Mucosa of descending colon (tissue), 3 donors: Measurements from ENCODE around the gene C10orf67. TPM values are rescaled to one million over a fixed set of nuclear protein-coding genes. Genes with fewer than 3 reads are reported as not detected.
A peak's percentile ranks its signal among the peaks of the same experiment; 100 is the strongest.
"Not testable (repeated sequence)": the region's sequence is repeated elsewhere in the genome, so short reads cannot be mapped to it uniquely, and the experiment has no call there.

Experiments used
- ATAC-seq: fragments of 200-7000 bp; cut with Tn5 transposase; one replicate; pipeline ENCODE4 v1.9.1; 2020; ENCODE audit warnings: mild to moderate bottlenecking, moderate library complexity
- DNase-seq, 3 donors: peaks; one replicate each; pipeline ENCODE4 v3.0.0-alpha.2; 2020
- H3K36me3 ChIP-seq: fragments of 200-600 bp; one replicate; pipeline ENCODE4 v1.8.0; 2021; ENCODE audit warnings: low read depth, mild to moderate bottlenecking
- H3K4me1 ChIP-seq: fragments of 200-600 bp; one replicate; pipeline ENCODE4 v1.8.0; 2021; ENCODE audit warnings: low read depth, mild to moderate bottlenecking
- H3K4me3 ChIP-seq: fragments of 200-600 bp; one replicate; pipeline ENCODE4 v1.8.0; 2021; ENCODE audit warnings: mild to moderate bottlenecking
- H3K9me3 ChIP-seq: fragments of 200-600 bp; one replicate; pipeline ENCODE4 v1.8.0; 2021; ENCODE audit warnings: mild to moderate bottlenecking
- intact Hi-C, 2 donors: fragments of 100-400 bp; cut with DNase I in 1 of 2; cut with micrococcal nuclease in 1 of 2; formaldehyde crosslinking; loops; one replicate each; pipeline versions ENCODE4 v1.11.0 to v1.11.1; 2022; cut with DNase I, micrococcal nuclease
- total RNA-seq, 3 donors: library from RNA; stranded (reverse); fragmentation: NEBNext Ultra II Directional in 2 of 3; extraction: Animal tissue kit (Norgen Biotek cat#: 25700) in 2 of 3; gene quantifications; one replicate each; pipeline versions ENCODE4 v1.2.1 to v1.2.4, GENCODE V29; 2021 to 2023
- TF ChIP-seq, protein P1 (sequence below): fragments of 200-600 bp; IDR thresholded peaks from one replicate; pipeline ENCODE4 v1.8.0; 2022; ENCODE audit warnings: antibody characterized with exemption, mild to moderate bottlenecking
- donor health status: DM: no; HTN: no; CAD: no; lungs with moderate emphysema.
- donor health status: DM: no; HTN: no; CAD: no.
- donor health status: DM: no; HTN: yes; CAD: no.

C10orf67 gene
- total RNA-seq, 3 donors from 2014 or later, result not detected

- no peaks in the 10 kb centered on the region for H3K36me3 ChIP-seq
- H3K4me3 ChIP-seq, result no peak overlapping the region
- H3K4me1 ChIP-seq, result peaks cover 5% of the 10 kb centered on the region
- DNase-seq, result no peak
- no peak for ATAC-seq
- TF ChIP-seq, protein P1, sequence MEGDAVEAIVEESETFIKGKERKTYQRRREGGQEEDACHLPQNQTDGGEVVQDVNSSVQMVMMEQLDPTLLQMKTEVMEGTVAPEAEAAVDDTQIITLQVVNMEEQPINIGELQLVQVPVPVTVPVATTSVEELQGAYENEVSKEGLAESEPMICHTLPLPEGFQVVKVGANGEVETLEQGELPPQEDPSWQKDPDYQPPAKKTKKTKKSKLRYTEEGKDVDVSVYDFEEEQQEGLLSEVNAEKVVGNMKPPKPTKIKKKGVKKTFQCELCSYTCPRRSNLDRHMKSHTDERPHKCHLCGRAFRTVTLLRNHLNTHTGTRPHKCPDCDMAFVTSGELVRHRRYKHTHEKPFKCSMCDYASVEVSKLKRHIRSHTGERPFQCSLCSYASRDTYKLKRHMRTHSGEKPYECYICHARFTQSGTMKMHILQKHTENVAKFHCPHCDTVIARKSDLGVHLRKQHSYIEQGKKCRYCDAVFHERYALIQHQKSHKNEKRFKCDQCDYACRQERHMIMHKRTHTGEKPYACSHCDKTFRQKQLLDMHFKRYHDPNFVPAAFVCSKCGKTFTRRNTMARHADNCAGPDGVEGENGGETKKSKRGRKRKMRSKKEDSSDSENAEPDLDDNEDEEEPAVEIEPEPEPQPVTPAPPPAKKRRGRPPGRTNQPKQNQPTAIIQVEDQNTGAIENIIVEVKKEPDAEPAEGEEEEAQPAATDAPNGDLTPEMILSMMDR, result no peak
- intact Hi-C loops, result no loop called here
- no peaks in the 10 kb centered on the region for H3K9me3 ChIP-seq
Measured at GRCh38 chr10:23373156-23373555, 28.6 kb upstream of the C10orf67 start.

DNA sequence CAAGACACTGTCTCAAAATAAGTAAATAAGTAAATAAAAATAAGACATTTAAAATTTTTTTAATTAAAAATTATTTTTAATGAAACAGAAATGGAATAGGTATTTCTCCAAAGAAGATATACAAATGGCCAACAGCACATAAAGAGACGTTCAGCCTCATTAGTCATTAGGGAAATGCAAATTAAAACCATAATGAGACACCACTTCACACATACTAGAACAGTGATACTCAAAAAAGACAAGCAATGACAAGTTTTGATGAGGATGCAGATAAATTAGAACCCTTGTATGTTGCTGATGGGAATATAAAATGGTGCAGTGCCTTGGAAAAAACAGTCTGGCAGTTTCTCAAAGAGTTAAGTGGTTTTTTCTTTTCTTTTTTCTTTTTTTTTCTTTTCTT, 26.5 kb upstream of the C10orf67 start:
- Histone ChIP-seq H3K4me3 (no peak overlapping the region), H3K4me1 (peaks cover 5% of the 10 kb centered on the region), H3K9me3 (no peaks in the 10 kb centered on the region), H3K36me3 (no peaks in the 10 kb centered on the region)
- DNase-seq, result no peak
- ATAC-seq, result no peak
- TF ChIP-seq, protein P1, result no peak
- intact Hi-C loops, result no loop called here

DNA sequence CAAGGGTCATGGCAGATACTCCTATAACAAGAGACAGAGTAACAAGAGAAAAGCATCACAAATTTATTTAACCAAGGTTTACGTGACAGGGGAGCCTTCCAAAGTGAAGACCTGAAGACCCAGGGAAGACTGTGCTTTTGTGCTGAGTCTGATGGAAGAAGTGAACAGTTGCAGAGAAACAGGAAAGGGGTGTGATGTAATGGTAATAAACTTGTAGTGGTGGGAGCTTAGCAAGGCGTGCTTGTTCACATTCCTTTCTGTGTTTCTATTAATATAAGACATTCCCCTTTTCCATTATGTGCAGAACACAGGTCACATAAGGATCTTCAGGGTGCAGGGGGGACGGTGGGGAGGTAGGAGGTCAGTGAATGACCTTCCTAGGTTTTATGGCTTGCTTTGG, 25.5 kb upstream of the C10orf67 start:
- H3K4me1 ChIP-seq, result peaks cover 5% of the 10 kb centered on the region
- intact Hi-C loops, result no loop called here
- H3K4me3 ChIP-seq, result no peak overlapping the region
- TF ChIP-seq, protein P1, result no peak
- DNase-seq, result no peak
- H3K36me3 ChIP-seq, result no peaks in the 10 kb centered on the region
- no peaks in the 10 kb centered on the region for H3K9me3 ChIP-seq
- ATAC-seq, result no peak

GRCh38 chr10:23368816-23369640, 24.4 kb upstream of the C10orf67 start:
- peaks cover 5% of the 10 kb centered on the region for H3K4me1 ChIP-seq
- DNase-seq (no peak), ATAC-seq (peak; percentile 43)
- intact Hi-C loops, result no loop called here
- no peaks in the 10 kb centered on the region for H3K36me3 ChIP-seq
- H3K9me3 ChIP-seq, result no peaks in the 10 kb centered on the region
- TF ChIP-seq, protein P1, result no peak
- H3K4me3 ChIP-seq, result no peak overlapping the region

- TF ChIP-seq, protein P1, result no peak
- intact Hi-C loops, result no loop called here
- H3K4me1 ChIP-seq, result peaks cover 5% of the 10 kb centered on the region
- no peaks in the 10 kb centered on the region for H3K36me3 ChIP-seq
- no peak for ATAC-seq
- H3K9me3 ChIP-seq, result no peaks in the 10 kb centered on the region
- DNase-seq, result no peak
- H3K4me3 ChIP-seq, result no peak overlapping the region
Measured at GRCh38 chr10:23367896-23368595, 23.4 kb upstream of the C10orf67 start.

- H3K4me3 ChIP-seq, ATAC-seq, H3K9me3 ChIP-seq, intact Hi-C loops, DNase-seq, H3K36me3 ChIP-seq, H3K4me1 ChIP-seq: not testable (repeated sequence)
Measured at GRCh38 chr10:23365417-23366030, 20.9 kb upstream of the C10orf67 start.
